ENCODE data around the gene HDAC11.
A peak's percentile ranks its signal among the peaks of the same experiment; 100 is the strongest.

Gene HDAC11

DNA sequence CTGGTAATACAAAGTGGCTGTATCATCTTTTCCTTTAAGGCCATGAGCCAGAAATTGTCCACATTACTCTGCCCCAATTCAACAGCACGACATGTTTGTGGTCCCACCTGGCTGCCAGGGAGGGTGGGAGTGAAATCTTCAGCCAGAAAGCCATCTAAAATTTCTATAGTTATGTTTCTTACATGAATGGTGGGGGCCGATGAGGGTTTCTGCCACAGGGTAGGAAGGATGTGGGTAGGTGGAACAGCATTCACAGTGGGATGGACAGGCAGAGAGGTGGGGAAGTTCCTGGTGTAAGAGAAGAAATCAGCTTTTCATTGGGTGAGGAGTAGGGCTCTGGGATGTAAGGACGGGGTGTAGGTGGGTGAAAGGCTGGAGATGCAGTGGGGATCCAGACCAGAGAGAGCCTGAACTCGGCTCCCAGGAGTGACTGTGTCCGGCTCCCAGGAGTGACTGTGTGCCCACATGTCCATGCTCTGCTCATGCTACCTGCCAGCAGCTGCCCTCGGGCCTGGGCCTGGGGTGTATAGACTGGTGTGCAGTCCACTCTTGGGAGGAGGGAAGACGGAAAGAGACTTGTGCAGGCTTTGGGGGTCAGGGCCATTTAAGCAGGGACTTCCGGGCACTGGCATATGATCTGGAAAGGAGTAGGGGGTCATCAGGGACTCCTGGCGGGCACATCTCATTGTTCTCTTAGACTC is 65.0 kb downstream of the HDAC11 start:
- DNase-seq: no peak

- DNase-seq: no peak
These were observed 65.9 kb downstream of the HDAC11 start for GRCh38 chr3:13545952-13546454.

DNA sequence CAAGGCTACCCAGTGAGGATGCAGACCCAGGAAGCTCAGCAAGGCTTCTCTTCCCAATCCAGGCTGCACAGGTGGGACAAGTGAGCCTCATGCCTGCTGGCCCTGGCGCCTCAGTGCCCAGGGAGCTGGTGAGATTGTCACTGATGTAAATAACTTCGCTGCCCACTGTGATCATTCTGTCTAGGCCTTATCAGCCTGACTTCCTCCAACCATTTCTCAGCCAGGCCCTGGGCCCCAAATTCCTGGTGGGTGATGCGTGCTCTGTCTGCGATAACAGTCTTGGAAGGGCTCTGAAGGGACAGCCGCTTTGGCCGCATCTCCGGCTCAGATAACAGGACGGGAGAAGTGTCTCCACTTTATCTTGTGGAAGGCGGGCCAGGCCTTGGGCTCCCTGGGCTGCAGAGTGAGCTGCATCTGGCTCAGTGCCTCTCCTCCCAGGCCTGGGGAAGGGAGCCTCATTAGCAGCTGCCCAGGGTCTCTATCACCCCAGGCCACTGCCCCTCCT is 66.6 kb downstream of the HDAC11 start:
- DNase-seq: peak; percentile 85

- no peak for DNase-seq
These were observed 67.7 kb downstream of the HDAC11 start for GRCh38 chr3:13547591-13548371.

DNA sequence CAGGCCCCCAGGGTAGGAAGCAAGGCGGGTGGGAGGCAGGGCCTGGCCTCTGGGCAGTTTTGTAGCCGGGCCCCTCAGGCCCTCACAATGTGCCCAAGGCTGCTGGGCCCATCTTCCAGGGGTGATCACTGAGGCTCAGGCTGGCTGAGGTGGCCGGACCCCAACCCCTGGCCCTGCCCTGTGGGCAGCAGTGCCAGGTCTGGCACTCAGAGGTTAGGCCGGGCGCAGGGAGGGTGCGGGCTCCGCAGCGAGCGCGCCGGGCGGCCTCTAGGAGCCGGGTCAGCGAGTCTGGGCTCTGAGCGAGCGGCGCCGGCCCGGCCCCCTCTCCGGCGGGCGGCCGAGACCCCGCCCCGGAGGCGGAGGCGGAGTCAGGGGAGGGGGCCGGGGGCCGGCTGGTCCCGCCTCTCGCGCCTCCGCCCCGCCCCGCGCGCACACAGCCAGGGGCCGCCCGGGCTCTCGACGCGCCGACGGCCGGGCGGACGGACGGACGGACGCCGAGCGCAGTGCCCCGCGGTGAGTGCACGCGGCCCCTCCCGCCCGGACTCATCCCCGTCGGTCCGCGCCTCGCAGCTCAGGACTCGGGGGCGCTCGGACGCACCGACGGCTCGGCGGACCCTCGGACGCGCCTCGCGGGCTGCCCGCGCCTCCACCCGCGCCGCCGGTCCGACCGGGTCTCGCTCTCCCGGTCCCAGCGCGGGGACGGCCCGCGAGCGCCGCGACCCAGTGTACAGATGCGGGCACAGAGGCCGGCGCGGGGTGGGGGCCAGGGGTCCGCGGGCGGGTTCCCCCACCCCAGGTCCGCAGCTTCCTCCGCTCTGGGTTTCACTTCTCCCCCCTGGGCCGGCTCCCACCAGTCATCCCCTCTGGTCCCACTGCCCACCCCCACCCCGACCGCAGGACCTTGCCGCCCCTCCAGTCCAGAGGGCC is 68.9 kb downstream of the HDAC11 start, which contains the start of gene FBLN2:
Gene FBLN2, plus strand, starts transcription at position 430 of the 927 bp plus-strand sequence. CDS start 21,231 bp downstream, outside the sequence.
- peak; percentile 77 for DNase-seq

- peak; percentile 31 for DNase-seq
These were observed 69.7 kb downstream of the HDAC11 start for GRCh38 chr3:13549623-13550422.

DNA sequence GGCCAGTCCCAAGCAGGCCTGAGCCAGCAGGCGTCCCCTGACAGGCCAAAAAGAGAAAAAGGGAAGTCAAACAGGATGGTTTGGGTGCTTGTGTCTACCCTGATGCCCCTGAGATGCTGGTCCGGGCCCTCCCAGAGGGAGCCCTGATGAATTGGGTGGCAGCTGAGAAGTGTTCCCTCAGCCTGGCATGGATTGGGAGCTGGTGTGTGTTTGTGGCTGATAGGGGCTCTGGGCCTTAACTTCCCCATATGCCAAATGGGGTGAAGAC is 70.3 kb downstream of the HDAC11 start:
- no peak for DNase-seq

- DNase-seq: no peak
These were observed 70.8 kb downstream of the HDAC11 start for GRCh38 chr3:13550791-13551360.

GRCh38 chr3:13552857-13553652 is 72.9 kb downstream of the HDAC11 start:
- no peak for DNase-seq

GRCh38 chr3:13553686-13554085 is 73.6 kb downstream of the HDAC11 start:
- no peak for DNase-seq

- DNase-seq: no peak
These were observed 75.6 kb downstream of the HDAC11 start for GRCh38 chr3:13555753-13556152.
